T1000 (cell line): ENCODE results near the gene HSCB.
"Not testable (repeated sequence)": the region's sequence is repeated elsewhere in the genome, so short reads cannot be mapped to it uniquely, and the experiment has no call there.

Source experiments
- DNase-seq: peaks from one replicate; lab custom pipeline; 2025; ENCODE audit warnings: mixed read lengths; lab: John Stamatoyannopoulos, UW

HSCB gene

GRCh38 chr22:28791841-28792490 lies 50.1 kb downstream of the HSCB start:
- DNase-seq = no peak

GRCh38 chr22:28792491-28793383 lies 50.9 kb downstream of the HSCB start:
- no peak for DNase-seq

- no peak for DNase-seq
Observed at GRCh38 chr22:28793976-28794584, 52.2 kb downstream of the HSCB start.

GRCh38 chr22:28795071-28795693 lies 53.3 kb downstream of the HSCB start:
- no peak for DNase-seq

GRCh38 chr22:28795932-28796856 lies 54.4 kb downstream of the HSCB start:
- DNase-seq = no peak

- DNase-seq = no peak
Observed at GRCh38 chr22:28798810-28799605, 57.2 kb downstream of the HSCB start.

GRCh38 chr22:28799606-28800307 lies 57.9 kb downstream of the HSCB start:
- peak; percentile 43 for DNase-seq

DNA sequence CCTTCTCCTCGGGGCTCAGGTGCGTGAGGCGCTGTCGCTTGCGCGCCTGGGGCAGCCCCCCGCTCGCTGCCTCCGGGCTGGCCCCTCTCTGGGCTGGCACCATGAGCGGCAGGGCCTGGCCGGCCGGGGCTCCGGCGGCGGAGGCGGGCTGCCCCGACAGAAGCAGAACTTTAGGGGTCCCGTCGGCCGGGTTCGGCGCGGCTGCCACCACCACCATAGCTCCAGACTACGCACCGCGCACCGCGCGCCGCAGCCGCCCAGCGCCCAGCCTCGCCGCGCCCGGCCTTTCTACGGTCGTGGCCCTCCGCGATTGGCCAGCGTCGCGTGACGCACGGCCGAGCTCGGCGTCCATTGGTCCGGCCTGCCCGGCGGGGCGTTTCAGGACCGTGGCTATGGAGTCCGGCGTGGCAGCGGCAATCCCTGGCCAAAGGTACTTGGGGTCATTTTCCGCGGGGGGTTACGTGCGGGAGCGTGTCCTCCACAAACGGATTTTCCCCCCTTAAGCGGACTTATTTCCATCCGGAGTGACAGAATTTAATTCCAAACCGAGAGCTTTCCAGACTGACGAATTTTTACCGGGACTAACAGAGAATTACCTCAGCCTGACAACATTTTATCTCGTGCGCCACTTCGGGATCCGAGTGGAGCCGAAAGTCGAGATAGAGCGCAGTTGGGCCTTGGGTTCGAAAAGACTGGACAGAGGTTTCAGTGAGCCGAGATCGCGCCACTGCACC lies 58.6 kb downstream of the HSCB start, which contains the start of gene XBP1:
TSS of gene XBP1 (minus strand) at position 262 of the 734 bp plus-strand sequence.
- peak; percentile 85 for DNase-seq

DNA sequence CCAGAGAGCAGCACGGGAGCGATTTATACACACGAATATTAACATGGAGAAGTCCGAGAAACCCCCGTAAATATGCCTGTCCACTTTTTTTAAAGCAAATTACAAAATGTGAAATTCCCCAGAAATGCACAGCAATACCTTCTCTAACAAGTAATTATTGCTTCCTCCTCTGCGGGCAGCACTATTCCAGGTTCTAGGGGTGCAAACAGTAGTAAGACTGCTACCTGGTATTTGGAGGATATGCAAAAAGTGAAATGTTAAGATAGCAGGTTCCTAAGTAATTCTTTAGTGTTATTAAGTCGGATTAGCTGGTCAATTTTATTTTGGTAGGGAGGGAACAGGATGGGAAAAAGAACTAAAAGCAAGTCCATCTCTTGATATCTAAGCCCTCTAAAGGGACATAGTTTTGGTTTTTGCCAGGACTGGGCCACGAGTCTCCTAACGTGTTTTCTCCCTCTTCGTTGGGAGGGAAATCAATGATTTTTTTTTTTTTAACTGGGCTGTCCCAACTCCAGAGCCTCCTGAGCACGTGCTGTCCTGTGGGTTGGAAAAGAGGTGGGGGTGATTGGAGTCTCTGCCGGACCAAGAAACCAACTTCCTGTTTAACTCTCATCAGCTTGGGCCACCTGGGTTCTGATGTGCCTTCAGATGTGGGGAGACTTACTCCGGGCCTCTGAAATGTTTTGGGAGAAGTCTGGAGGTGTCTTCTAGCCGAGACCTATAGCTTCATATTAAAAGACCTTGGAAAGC lies 60.2 kb downstream of the HSCB start:
- DNase-seq = no peak

- no peak for DNase-seq
Observed at GRCh38 chr22:28802595-28803123, 60.8 kb downstream of the HSCB start.

- DNase-seq = not testable (repeated sequence)
Observed at GRCh38 chr22:28805426-28805825, 63.6 kb downstream of the HSCB start.
